Choroid plexus epithelial cell (primary cell): ENCODE data around the gene GRID2.
A peak's percentile ranks its signal among the peaks of the same experiment; 100 is the strongest.

Experiments
- DNase-seq: peaks from one replicate; pipeline ENCODE4 v3.0.0-alpha.2; 2010; ENCODE audit warnings: low read depth
- H3K4me3 ChIP-seq: 2 replicates; pipeline ENCODE4 v1.5.1; 2011; ENCODE audit warnings: low read depth, mild to moderate bottlenecking, control low read depth, low read length, moderate library complexity
- TF ChIP-seq, protein P1 (sequence below): conservative IDR thresholded peaks from 2 replicates; pipeline ENCODE4 v1.5.1; 2011; ENCODE audit warnings: low read depth, mild to moderate bottlenecking, control low read depth, inconsistent platforms, low read length, moderate library complexity

GRID2 gene

DNA sequence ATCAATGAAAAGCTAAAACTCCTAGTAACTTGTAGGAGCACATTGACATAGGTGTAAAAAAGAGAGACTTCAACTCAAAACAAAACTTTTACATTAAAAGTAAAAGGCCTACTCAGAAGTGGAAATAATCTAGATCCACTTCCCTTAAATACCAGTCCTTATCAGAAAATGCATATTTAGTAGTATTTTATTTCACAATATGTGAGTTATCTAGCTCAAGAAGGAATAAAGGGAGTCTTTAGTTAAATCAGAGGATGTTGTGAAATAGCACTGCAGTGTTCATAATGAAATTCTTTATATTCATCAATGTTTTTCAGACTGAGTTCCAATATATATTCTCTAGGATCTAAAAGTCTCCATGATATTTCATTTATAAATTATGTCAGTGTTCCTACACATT is 715.0 kb downstream of the GRID2 start:
- DNase-seq = no peak
- no peak overlapping the region for H3K4me3 ChIP-seq
- TF ChIP-seq, protein P1, sequence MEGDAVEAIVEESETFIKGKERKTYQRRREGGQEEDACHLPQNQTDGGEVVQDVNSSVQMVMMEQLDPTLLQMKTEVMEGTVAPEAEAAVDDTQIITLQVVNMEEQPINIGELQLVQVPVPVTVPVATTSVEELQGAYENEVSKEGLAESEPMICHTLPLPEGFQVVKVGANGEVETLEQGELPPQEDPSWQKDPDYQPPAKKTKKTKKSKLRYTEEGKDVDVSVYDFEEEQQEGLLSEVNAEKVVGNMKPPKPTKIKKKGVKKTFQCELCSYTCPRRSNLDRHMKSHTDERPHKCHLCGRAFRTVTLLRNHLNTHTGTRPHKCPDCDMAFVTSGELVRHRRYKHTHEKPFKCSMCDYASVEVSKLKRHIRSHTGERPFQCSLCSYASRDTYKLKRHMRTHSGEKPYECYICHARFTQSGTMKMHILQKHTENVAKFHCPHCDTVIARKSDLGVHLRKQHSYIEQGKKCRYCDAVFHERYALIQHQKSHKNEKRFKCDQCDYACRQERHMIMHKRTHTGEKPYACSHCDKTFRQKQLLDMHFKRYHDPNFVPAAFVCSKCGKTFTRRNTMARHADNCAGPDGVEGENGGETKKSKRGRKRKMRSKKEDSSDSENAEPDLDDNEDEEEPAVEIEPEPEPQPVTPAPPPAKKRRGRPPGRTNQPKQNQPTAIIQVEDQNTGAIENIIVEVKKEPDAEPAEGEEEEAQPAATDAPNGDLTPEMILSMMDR = no peak

DNA sequence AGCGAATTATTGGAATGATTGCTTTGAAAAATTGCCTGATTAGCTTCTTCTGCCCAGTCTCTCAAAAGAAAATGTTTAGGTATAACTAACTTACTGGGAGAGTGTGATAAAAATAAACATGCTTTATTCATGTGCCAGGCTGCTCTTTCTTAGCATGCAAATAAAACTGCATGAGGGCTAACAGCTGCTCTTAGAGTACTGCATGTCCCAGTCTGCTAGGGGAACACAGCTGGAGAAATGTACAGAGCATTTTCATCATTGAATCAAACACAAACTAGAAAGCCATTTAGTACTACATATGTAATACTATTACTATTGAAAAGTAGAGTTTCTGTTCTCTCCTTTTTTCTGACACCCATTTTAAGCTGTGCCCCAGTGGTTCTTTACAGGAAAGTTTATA is 726.0 kb downstream of the GRID2 start:
- H3K4me3 ChIP-seq = no peak overlapping the region
- TF ChIP-seq, protein P1 = no peak
- DNase-seq = no peak

DNA sequence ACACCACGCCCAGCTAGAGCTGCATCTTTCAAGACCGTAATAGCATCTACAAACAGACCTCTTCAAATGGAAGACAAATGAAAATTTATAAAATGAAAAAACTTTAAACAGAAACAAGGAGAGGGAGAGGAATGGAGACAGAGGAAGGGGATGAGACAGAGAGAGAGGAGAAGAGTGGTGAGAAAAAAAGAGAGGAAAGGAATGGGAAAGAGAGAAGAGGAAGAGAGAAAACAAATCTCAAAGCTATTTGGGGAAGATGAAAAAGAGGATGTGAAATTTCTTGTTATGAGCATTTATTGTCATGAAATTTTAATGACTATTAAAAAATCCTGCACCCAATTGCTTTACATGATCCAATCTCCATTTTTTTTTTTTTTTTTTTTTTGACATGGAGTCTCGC is 726.9 kb downstream of the GRID2 start:
- H3K4me3 ChIP-seq = no peak overlapping the region
- no peak for DNase-seq
- TF ChIP-seq, protein P1 = no peak

DNA sequence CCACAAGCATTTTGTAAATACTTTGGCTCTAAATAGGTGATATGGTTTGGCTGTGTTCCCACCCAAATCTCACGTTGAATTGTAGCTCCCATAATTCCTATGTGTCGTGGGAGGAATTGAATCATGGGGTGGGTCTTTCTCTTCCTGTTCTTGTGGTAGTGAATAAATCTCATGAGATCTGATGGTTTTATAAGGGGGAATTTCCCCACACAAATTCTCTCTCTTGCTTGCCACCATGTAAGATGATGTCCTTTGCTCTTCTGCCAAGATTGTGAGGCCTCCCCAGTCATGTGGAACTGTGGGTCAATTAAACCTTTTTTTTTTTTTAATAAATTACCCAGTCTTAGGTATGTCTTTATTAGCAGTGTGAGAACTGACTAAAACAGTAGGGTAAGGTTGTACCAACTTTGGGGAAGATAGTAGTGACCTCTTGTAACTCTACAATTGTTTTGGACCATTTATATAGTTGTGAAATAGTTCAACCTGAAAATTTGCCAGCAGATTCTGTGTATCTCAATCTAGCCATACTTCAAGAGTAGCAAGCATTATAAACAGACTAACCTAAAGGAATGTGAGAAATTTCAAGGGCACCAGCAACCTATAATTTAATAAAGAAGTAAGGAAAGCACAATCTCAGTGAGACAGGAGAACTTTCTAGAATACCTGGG is 727.8 kb downstream of the GRID2 start:
- peak; percentile 17 for DNase-seq
- TF ChIP-seq, protein P1 = no peak

DNA sequence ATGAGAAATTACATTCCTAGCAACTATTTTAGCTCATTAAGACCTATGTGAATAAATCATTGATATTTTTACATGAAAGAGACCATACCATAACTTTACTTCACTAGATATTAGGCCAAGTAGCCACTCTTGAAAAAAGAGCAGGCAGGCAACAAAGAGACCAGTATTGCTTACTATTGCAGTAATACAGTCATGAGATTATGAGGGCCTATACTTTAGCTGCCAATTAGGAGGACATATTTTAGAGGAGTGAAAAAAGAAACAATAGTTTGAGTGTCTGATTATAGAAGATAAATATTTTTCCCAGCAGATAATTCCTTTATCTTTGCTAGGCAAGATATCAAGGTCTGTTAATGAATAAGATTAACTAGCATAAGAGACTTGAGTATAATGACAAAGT is 739.0 kb downstream of the GRID2 start:
- DNase-seq = no peak
- H3K4me3 ChIP-seq = no peak overlapping the region
- TF ChIP-seq, protein P1 = no peak

More for the DNA sequence above, 727.8 kb downstream of the GRID2 start:
- H3K4me3 ChIP-seq = no peak overlapping the region

DNA sequence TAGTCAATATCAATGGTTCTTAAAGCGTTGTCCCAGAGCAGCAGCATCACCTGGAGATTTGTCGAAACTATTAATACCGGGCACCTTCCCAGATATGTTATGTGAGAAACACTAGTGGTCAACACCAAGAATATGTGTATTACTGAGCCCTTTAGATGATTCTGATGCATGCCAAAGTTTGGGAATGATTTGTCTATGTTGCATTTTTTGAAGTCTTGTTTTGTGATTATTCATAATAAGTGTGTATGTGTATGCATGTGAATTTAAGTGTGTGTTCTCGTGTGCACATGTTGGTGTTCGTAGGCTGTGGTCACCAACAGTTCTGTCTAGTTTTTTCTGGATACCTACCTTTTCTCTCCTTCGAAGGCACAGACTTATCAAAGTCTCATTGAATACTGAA is 749.4 kb downstream of the GRID2 start:
- DNase-seq = no peak
- H3K4me3 ChIP-seq = no peak overlapping the region
- TF ChIP-seq, protein P1 = no peak

DNA sequence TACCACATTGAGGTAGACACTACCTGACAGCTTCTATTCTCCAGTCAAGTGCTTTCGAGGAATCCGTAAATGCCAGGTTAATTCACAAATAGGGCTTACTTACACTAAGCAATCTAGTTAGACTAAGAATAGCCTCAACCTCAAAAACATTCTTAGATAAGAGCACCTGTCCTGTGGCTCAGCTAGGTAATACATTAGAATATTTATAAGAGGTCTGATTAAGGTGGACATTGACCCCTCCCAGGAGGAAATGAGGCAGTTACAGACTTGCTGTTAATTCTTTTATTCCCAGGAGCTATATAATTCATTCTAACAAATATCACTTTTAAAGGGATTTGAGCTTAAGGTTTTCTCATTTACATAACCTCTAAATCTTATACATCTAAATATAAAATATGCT is 758.1 kb downstream of the GRID2 start:
- no peak overlapping the region for H3K4me3 ChIP-seq

More for the DNA sequence above, 758.1 kb downstream of the GRID2 start:
- no peak for DNase-seq
- TF ChIP-seq, protein P1 = no peak
